HG03060 (cell line): ENCODE measurements around the gene DPY19L3.
"Not testable (repeated sequence)": the region's sequence is repeated elsewhere in the genome, so short reads cannot be mapped to it uniquely, and the experiment has no call there.

Experiments
- ATAC-seq: cut with Tn5 transposase; IDR thresholded peaks from one replicate; pipeline ENCODE4 v1.9.1; 2021; ENCODE audit warnings: low read depth, moderate number of reproducible peaks; ENCODE audit not compliant: unreplicated experiment

DPY19L3 gene

GRCh38 chr19:32405431-32406160 is at the start of gene DPY19L3:
TSS of gene DPY19L3 (plus strand) at chr19:32405770. CDS start at chr19:32408254, 2,484 bp downstream.
- ATAC-seq = peak; percentile 62

- ATAC-seq = no peak
Observed at GRCh38 chr19:32357720-32358119, 47.9 kb upstream of the DPY19L3 start.

GRCh38 chr19:32358321-32358720 is 47.2 kb upstream of the DPY19L3 start:
- ATAC-seq = no peak

GRCh38 chr19:32359581-32359980 is 46.0 kb upstream of the DPY19L3 start:
- no peak for ATAC-seq

- no peak for ATAC-seq
Observed at GRCh38 chr19:32361574-32362317, 43.8 kb upstream of the DPY19L3 start.

- no peak for ATAC-seq
Observed at GRCh38 chr19:32362318-32362691, 43.3 kb upstream of the DPY19L3 start.

GRCh38 chr19:32363175-32363574 is 42.4 kb upstream of the DPY19L3 start:
- no peak for ATAC-seq

GRCh38 chr19:32363632-32364031 is 41.9 kb upstream of the DPY19L3 start:
- no peak for ATAC-seq

GRCh38 chr19:32364040-32364439 is 41.5 kb upstream of the DPY19L3 start:
- no peak for ATAC-seq

- no peak for ATAC-seq
Observed at GRCh38 chr19:32367063-32367462, 38.5 kb upstream of the DPY19L3 start.

GRCh38 chr19:32367948-32368536 is 37.5 kb upstream of the DPY19L3 start:
- ATAC-seq = no peak

- ATAC-seq = no peak
Observed at GRCh38 chr19:32368787-32369186, 36.8 kb upstream of the DPY19L3 start.

- ATAC-seq = no peak
Observed at GRCh38 chr19:32372726-32373517, 32.6 kb upstream of the DPY19L3 start.

- no peak for ATAC-seq
Observed at GRCh38 chr19:32373585-32374295, 31.8 kb upstream of the DPY19L3 start.

- not testable (repeated sequence) for ATAC-seq
Observed at GRCh38 chr19:32374362-32374761, 31.2 kb upstream of the DPY19L3 start.

GRCh38 chr19:32377088-32377487 is 28.5 kb upstream of the DPY19L3 start:
- not testable (repeated sequence) for ATAC-seq

GRCh38 chr19:32380269-32380668 is 25.3 kb upstream of the DPY19L3 start:
- ATAC-seq = no peak

GRCh38 chr19:32387701-32388392 is 17.7 kb upstream of the DPY19L3 start:
- ATAC-seq = no peak

- no peak for ATAC-seq
Observed at GRCh38 chr19:32388393-32388855, 17.1 kb upstream of the DPY19L3 start.
